ENCODE data around the gene CTCF. TPM values are rescaled to one million over a fixed set of nuclear protein-coding genes. Genes with fewer than 3 reads are reported as not detected.

CTCF gene
- 32.0 to 34.9 TPM (median 33.5 TPM) in 5 replicates for total RNA-seq (2022; extraction: Qiagen RNA extraction)

DNA sequence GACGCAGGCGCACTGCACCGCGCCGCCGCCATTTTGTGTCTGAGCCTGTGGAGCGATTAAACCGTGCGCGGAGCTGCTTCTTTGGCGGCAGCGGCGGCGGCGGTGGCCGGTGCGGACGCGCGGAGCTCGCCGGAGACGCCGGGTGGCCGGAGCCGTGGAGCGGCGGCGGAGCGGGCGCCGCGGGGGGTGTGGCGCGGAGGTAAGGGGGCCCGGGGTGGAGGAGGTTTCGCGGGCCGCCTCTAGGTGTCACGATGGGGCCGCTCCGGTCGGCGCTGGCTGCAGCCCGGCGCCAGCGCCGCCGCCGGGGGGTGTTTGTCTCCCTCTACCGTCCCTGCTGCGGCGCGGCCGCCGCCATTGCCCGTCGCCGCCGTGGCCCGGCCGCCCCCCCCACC is at the start of gene CTCF:
CTCF (plus strand) TSS at position 1 of the 392 bp plus-strand sequence. CDS start 48,307 bp downstream, outside the sequence.

DNA sequence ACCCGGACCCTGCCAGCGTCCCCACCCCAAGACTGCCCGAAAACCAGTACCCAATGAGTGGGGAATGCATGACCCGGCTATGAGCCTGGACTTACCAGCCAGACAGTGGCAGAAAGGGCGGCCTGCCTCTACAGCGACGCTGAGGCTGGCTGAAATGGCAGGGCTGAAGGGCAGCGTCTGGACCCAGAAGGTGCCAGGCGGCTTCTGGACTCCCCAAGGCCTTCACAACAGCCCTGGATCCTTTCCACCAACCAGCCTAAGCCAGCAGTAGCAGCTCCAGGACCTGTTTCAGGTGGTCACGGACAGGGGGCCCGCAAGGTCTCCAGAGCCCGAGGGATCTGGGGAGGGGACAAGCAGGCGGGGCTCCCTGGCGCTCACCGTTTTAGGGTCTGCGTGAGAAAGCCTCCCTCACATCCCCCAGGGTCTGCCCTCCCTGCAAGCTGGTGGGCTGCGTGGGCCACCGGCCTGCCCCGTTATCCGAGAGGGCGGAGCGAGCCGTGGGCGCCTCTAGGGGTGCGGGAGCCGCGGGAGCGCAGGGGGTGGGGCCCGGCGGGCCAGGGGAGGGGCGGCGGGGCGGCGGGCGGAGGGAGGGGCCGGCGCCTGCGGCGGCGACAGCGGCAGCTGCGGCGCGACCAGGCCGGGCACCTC is 34.0 kb upstream of the CTCF start, which contains the start of gene RIPOR1:
RIPOR1 (plus strand) TSS at position 608 of the 648 bp plus-strand sequence. CDS start 9,618 bp downstream, outside the sequence.

GRCh38 chr16:67659675-67660563 is 97.6 kb downstream of the CTCF start, which contains the start of gene ACD:
Gene ACD, minus strand, starts transcription at chr16:67660260. Its CDS starts 40 bp downstream, at chr16:67660220.

GRCh38 chr16:67660564-67661028 is 98.3 kb downstream of the CTCF start, which contains the start of gene PARD6A:
Gene PARD6A, plus strand, starts transcription at chr16:67660960. Its CDS starts 79 bp downstream, at chr16:67661039.

GRCh38 chr16:67666559-67667452 is 104.5 kb downstream of the CTCF start, which contains the start of the genes C16orf86 and ENKD1:
Gene C16orf86, plus strand, starts transcription at chr16:67666814. Its CDS starts 157 bp downstream, at chr16:67666971.
Gene ENKD1, minus strand, starts transcription at chr16:67666750. Its CDS starts 308 bp downstream, at chr16:67666442.

Other genes with a start within 250 kb of the CTCF start
- 0.08 to 0.44 TPM (median 0.20 TPM) in 4 of 5 replicates, not detected in the other for gene KCTD19, start 235.8 kb upstream of the CTCF start, total RNA-seq (2022; extraction: Qiagen RNA extraction)
- 0.08 to 0.09 TPM in 2 of 5 replicates, not detected in the others for gene LRRC36, start 235.7 kb upstream of the CTCF start, total RNA-seq (2022; extraction: Qiagen RNA extraction)
- 9.1 to 16.5 TPM (median 14.0 TPM) in 5 replicates for gene TPPP3, start 169.0 kb upstream of the CTCF start, total RNA-seq (2022; extraction: Qiagen RNA extraction)
- 4.8 to 8.1 TPM (median 7.1 TPM) in 5 replicates for gene ZDHHC1, start 146.0 kb upstream of the CTCF start, total RNA-seq (2022; extraction: Qiagen RNA extraction)
- gene HSD11B2, start 131.4 kb upstream of the CTCF start, total RNA-seq (2022; extraction: Qiagen RNA extraction): 1.6 to 2.4 TPM (median 2.1 TPM) in 5 replicates
- 100 to 121 TPM (median 111 TPM) in 5 replicates for gene ATP6V0D1, start 81.4 kb upstream of the CTCF start, total RNA-seq (2022; extraction: Qiagen RNA extraction)
- not detected in 5 replicates for gene AGRP, start 79.0 kb upstream of the CTCF start, total RNA-seq (2022; extraction: Qiagen RNA extraction)
- gene RIPOR1, start 33.7 kb upstream of the CTCF start, total RNA-seq (2022; extraction: Qiagen RNA extraction): 32.3 to 47.7 TPM (median 41.4 TPM) in 5 replicates
- gene CARMIL2, start 82.6 kb downstream of the CTCF start, total RNA-seq (2022; extraction: Qiagen RNA extraction): 1.3 to 3.5 TPM (median 2.1 TPM) in 5 replicates
- gene ACD, start 97.7 kb downstream of the CTCF start, total RNA-seq (2022; extraction: Qiagen RNA extraction): 25.9 to 36.9 TPM (median 36.1 TPM) in 5 replicates
- 1.3 to 2.8 TPM (median 2.2 TPM) in 5 replicates for gene PARD6A, start 98.4 kb downstream of the CTCF start, total RNA-seq (2022; extraction: Qiagen RNA extraction)
- gene ENKD1, start 104.2 kb downstream of the CTCF start, total RNA-seq (2022; extraction: Qiagen RNA extraction): 6.9 to 12.7 TPM (median 10.0 TPM) in 5 replicates
- gene C16orf86, start 104.3 kb downstream of the CTCF start, total RNA-seq (2022; extraction: Qiagen RNA extraction): 0.13 to 0.30 TPM in 2 of 5 replicates, not detected in the others
- gene GFOD2, start 156.8 kb downstream of the CTCF start, total RNA-seq (2022; extraction: Qiagen RNA extraction): 15.7 to 16.7 TPM (median 15.9 TPM) in 5 replicates
- gene RANBP10, start 244.0 kb downstream of the CTCF start, total RNA-seq (2022; extraction: Qiagen RNA extraction): 8.0 to 9.6 TPM (median 8.5 TPM) in 5 replicates
- 0.39 to 0.64 TPM (median 0.47 TPM) in 5 replicates for gene TSNAXIP1, start 244.4 kb downstream of the CTCF start, total RNA-seq (2022; extraction: Qiagen RNA extraction)

Measured in A549 treated with Mapracorat at 1 μM for 4 hours (cell line).